IMR-90 (cell line): ENCODE measurements around the gene ELOVL2. TPM values are rescaled to one million over a fixed set of nuclear protein-coding genes. Genes with fewer than 3 reads are reported as not detected.

Experiments
- ATAC-seq: fragments of 200-7000 bp; cut with Tn5 transposase; 2 replicates; pipeline ENCODE4 v1.9.1; 2020; ENCODE audit warnings: low read depth, mild to moderate bottlenecking, moderate library complexity
- BruUV-seq: library from RNA; stranded (reverse); fragments of 400-500 nt; replicated peaks from 2 replicates; lab custom pipeline; 2021; lab: Mats Ljungman, UMichigan
- CTCF ChIA-PET: fragments of 300-600 bp; formaldehyde crosslinking; extraction: SDS; loops from one replicate; lab custom pipeline; 2021; ENCODE audit warnings: antibody characterized with exemption; lab: Yijun Ruan, JAX
- POLR2A ChIA-PET: fragments of 300-600 bp; sonication (Branson Sonifier 250); formaldehyde crosslinking; loops from one replicate; lab custom pipeline; 2022; ENCODE audit warnings: antibody characterized with exemption; ENCODE audit not compliant: unreplicated experiment; lab: Charles Lee
- DNase-seq: peaks from one replicate; pipeline ENCODE4 v3.0.0; 2013
- H2AFZ ChIP-seq: replicated peaks from 2 replicates; pipeline ENCODE3; 2013; ENCODE audit warnings: low read length, mild to moderate bottlenecking; ENCODE audit not compliant: poor library complexity
- H2AK5ac ChIP-seq: 2 replicates; pipeline ENCODE4 v1.6.1; 2013; ENCODE audit warnings: low read depth, low read length, inconsistent platforms
- H2AK9ac ChIP-seq: replicated peaks from 2 replicates; pipeline ENCODE3; 2013; ENCODE audit warnings: mild to moderate bottlenecking, low read depth, low read length, moderate library complexity; ENCODE audit not compliant: poor library complexity
- H2BK120ac ChIP-seq: 2 replicates; pipeline ENCODE4 v1.6.1; 2013; ENCODE audit warnings: low read depth, low read length, inconsistent platforms
- H2BK15ac ChIP-seq: 3 replicates; pipeline ENCODE4 v1.6.1; 2013; ENCODE audit warnings: low read depth, low read length, inconsistent platforms
- H2BK20ac ChIP-seq: 2 replicates; pipeline ENCODE4 v1.6.1; 2013; ENCODE audit warnings: low read depth, mild to moderate bottlenecking, inconsistent platforms, low read length, moderate library complexity
- H2BK5ac ChIP-seq: 2 replicates; pipeline ENCODE4 v1.6.1; 2013; ENCODE audit warnings: mild to moderate bottlenecking, low read depth, low read length, inconsistent platforms; ENCODE audit not compliant: poor library complexity, severe bottlenecking
- H3K14ac ChIP-seq: replicated peaks from 2 replicates; pipeline ENCODE4 v1.6.1; 2013; ENCODE audit warnings: low read depth, low read length, inconsistent platforms
- H3K18ac ChIP-seq: 2 replicates; pipeline ENCODE4 v1.6.1; 2013; ENCODE audit warnings: low read depth, low read length, control low read depth
- H3K23ac ChIP-seq: 2 replicates; pipeline ENCODE4 v1.6.1; 2013; ENCODE audit warnings: low read depth, low read length, inconsistent platforms
- H3K27ac ChIP-seq: 2 replicates; pipeline ENCODE4 v1.5.1; 2013; ENCODE audit warnings: mild to moderate bottlenecking, control low read depth, low read length; ENCODE audit not compliant: insufficient read depth
- H3K27me3 ChIP-seq: 2 replicates; pipeline ENCODE4 v1.6.1; 2013; ENCODE audit warnings: low read length; ENCODE audit not compliant: control insufficient read depth, insufficient read depth
- H3K36me3 ChIP-seq: 2 replicates; pipeline ENCODE4 v1.6.1; 2013; ENCODE audit warnings: low read length, mixed read lengths; ENCODE audit not compliant: control insufficient read depth, insufficient read depth
- H3K4ac ChIP-seq: 2 replicates; pipeline ENCODE4 v1.6.1; 2013; ENCODE audit warnings: low read depth, low read length, inconsistent platforms
- H3K4me1 ChIP-seq: 2 replicates; pipeline ENCODE4 v1.6.1; 2013; ENCODE audit warnings: low read length, mixed read lengths; ENCODE audit not compliant: control insufficient read depth, insufficient read depth
- H3K4me2 ChIP-seq: 2 replicates; pipeline ENCODE4 v1.6.1; 2013; ENCODE audit warnings: low read depth, mild to moderate bottlenecking, control low read depth, low read length, moderate library complexity
- H3K4me3 ChIP-seq: 2 replicates; pipeline ENCODE4 v1.5.1; 2013; ENCODE audit warnings: low read depth, mild to moderate bottlenecking, control low read depth, low read length, moderate library complexity; ENCODE audit not compliant: insufficient read depth
- H3K56ac ChIP-seq: 2 replicates; pipeline ENCODE4 v1.6.1; 2013; ENCODE audit warnings: low read length, inconsistent platforms; ENCODE audit not compliant: insufficient read depth; ENCODE audit errors: extremely low read depth
- H3K79me1 ChIP-seq, 2 experiments: 2 replicates each; pipeline ENCODE4 v1.6.1; 2013; ENCODE audit warnings: low read length in 2 of 2, inconsistent platforms in 1 of 2, low read depth in 1 of 2
- H3K9ac ChIP-seq: 2 replicates; pipeline ENCODE4 v1.6.1; 2013; ENCODE audit warnings: low read depth, low read length, control low read depth
- H3K9me1 ChIP-seq: 2 replicates; pipeline ENCODE4 v1.6.1; 2013; ENCODE audit warnings: low read length, inconsistent platforms; ENCODE audit not compliant: insufficient read depth
- H3K9me3 ChIP-seq: 2 replicates; pipeline ENCODE4 v1.6.1; 2013; ENCODE audit warnings: low read length; ENCODE audit not compliant: control insufficient read depth, insufficient read depth
- H4K20me1 ChIP-seq: 2 replicates; pipeline ENCODE4 v1.6.1; 2013; ENCODE audit warnings: low read length, inconsistent platforms; ENCODE audit not compliant: insufficient read depth
- H4K5ac ChIP-seq: 2 replicates; pipeline ENCODE4 v1.6.1; 2013; ENCODE audit warnings: mild to moderate bottlenecking, low read depth, low read length, control low read depth
- H4K8ac ChIP-seq, 2 experiments: 2 replicates each; pipeline ENCODE4 v1.6.1; 2013; ENCODE audit warnings: low read depth in 2 of 2, low read length in 2 of 2, control low read depth in 1 of 2, inconsistent platforms in 1 of 2
- H4K91ac ChIP-seq: 2 replicates; pipeline ENCODE4 v1.6.1; 2013; ENCODE audit warnings: low read depth, low read length, inconsistent platforms; ENCODE audit not compliant: insufficient read depth
- BHLHE40 ChIP-seq: fragments of 150-350 bp; IDR thresholded peaks from 2 replicates; pipeline ENCODE4 v1.6.1; 2016; ENCODE audit warnings: mild to moderate bottlenecking, low read depth, low read length
- CEBPB ChIP-seq: IDR thresholded peaks from 2 replicates; pipeline ENCODE4 v1.6.1; 2012; ENCODE audit warnings: low read depth, low read length, improper control_type of control experiment
- CHD1 ChIP-seq: IDR thresholded peaks from 2 replicates; pipeline ENCODE4 v1.6.1; 2012; ENCODE audit warnings: low read depth, low read length, improper control_type of control experiment
- FOS ChIP-seq: fragments of 150-350 bp; IDR thresholded peaks from 2 replicates; pipeline ENCODE4 v1.6.1; 2016; ENCODE audit warnings: low read depth, low read length
- MAFK ChIP-seq: IDR thresholded peaks from 2 replicates; pipeline ENCODE4 v1.6.1; 2012; ENCODE audit warnings: low read depth, low read length, improper control_type of control experiment
- MAZ ChIP-seq: IDR thresholded peaks from 2 replicates; pipeline ENCODE4 v1.6.1; 2012; ENCODE audit warnings: low read depth, mild to moderate bottlenecking, low read length, improper control_type of control experiment, moderate library complexity, borderline replicate concordance
- MXI1 ChIP-seq: IDR thresholded peaks from 2 replicates; pipeline ENCODE4 v1.6.1; 2012; ENCODE audit warnings: low read depth, mild to moderate bottlenecking, low read length, moderate library complexity, borderline replicate concordance
- NFE2L2 ChIP-seq: fragments of 150-350 bp; IDR thresholded peaks from 2 replicates; pipeline ENCODE4 v1.6.1; 2016; ENCODE audit warnings: low read depth, mild to moderate bottlenecking, low read length
- POLR2A ChIP-seq: IDR thresholded peaks from 2 replicates; pipeline ENCODE4 v1.6.1; 2012; ENCODE audit warnings: mild to moderate bottlenecking, low read depth, low read length
- RAD21 ChIP-seq: IDR thresholded peaks from 2 replicates; pipeline ENCODE4 v1.6.1; 2012; ENCODE audit warnings: low read length, improper control_type of control experiment
- RCOR1 ChIP-seq: IDR thresholded peaks from 2 replicates; pipeline ENCODE4 v1.6.1; 2012; ENCODE audit warnings: mild to moderate bottlenecking, low read length, improper control_type of control experiment; ENCODE audit not compliant: insufficient replicate concordance
- RFX5 ChIP-seq: IDR thresholded peaks from 2 replicates; pipeline ENCODE4 v1.8.0; 2012; ENCODE audit warnings: low read depth, mild to moderate bottlenecking, low read length, moderate library complexity
- SMC3 ChIP-seq: fragments of 150-350 bp; IDR thresholded peaks from 2 replicates; pipeline ENCODE4 v1.6.1; 2016; ENCODE audit warnings: low read depth, mild to moderate bottlenecking, antibody characterized with exemption, low read length, moderate library complexity
- WGBS, 2 experiments: methylation state at CpG; one replicate each; pipeline versions ENCODE4 v1.1.5 to v1.1.7; 2013; ENCODE audit warnings: missing lambda C conversion rate in 2 of 2; ENCODE audit not compliant: insufficient read length in 1 of 2; ENCODE audit errors: extremely low coverage in 2 of 2; 5-methylcytosine and 5-hydroxymethylcytosine counted together
- dilution Hi-C: fragments of 300-500 bp; cut with HindIII; formaldehyde crosslinking; loops from one replicate; pipeline ENCODE4 v1.14.3; 2018; ENCODE audit warnings: low sequenced_read_pairs; ENCODE audit not compliant: unreplicated experiment
- in situ Hi-C: fragments of 300-500 bp; cut with MboI; formaldehyde crosslinking; loops from 3 replicates; pipeline ENCODE4 v1.14.3; 2019; ENCODE audit warnings: low sequenced_read_pairs, inconsistent platforms, mixed read lengths
- intact Hi-C: fragments of 100-400 bp; cut with micrococcal nuclease; formaldehyde crosslinking; loops from 2 replicates; pipeline ENCODE4 v1.10.0; 2022
- polyA plus RNA-seq, 3 experiments: library from polyadenylated mRNA; depleted of rRNA; stranded (reverse); fragments of >200 nt; gene quantifications; 2 replicates each; pipeline ENCODE4 v1.2.3, GENCODE V29; 2012; ENCODE audit warnings: low replicate concordance in 1 of 3
- total RNA-seq: library from RNA; depleted of rRNA; stranded (reverse); fragments of >200 nt; gene quantifications from 2 replicates; pipeline ENCODE4 v1.2.3, GENCODE V29; 2012
- TF ChIP-seq, protein P1 (sequence below): conservative IDR thresholded peaks from 2 replicates; pipeline ENCODE4 v1.5.1; 2012; ENCODE audit warnings: mild to moderate bottlenecking, low read depth, low read length, improper control_type of control experiment
- TF ChIP-seq, protein P2 (sequence below): fragments of 150-350 bp; IDR thresholded peaks from 2 replicates; pipeline ENCODE4 v1.6.1; 2017; ENCODE audit warnings: mild to moderate bottlenecking, antibody characterized with exemption, low read length, low read depth
- TF ChIP-seq, protein P3 (sequence below): fragments of 150-350 bp; IDR thresholded peaks from 2 replicates; pipeline ENCODE4 v1.6.1; 2016; ENCODE audit warnings: low read depth, mild to moderate bottlenecking, low read length, moderate library complexity, borderline replicate concordance

Gene ELOVL2
- total and polyA plus RNA-seq, 2 of the 4 experiments (the other 2 are of a cell fraction), result 6.3 to 7.9 TPM

DNA sequence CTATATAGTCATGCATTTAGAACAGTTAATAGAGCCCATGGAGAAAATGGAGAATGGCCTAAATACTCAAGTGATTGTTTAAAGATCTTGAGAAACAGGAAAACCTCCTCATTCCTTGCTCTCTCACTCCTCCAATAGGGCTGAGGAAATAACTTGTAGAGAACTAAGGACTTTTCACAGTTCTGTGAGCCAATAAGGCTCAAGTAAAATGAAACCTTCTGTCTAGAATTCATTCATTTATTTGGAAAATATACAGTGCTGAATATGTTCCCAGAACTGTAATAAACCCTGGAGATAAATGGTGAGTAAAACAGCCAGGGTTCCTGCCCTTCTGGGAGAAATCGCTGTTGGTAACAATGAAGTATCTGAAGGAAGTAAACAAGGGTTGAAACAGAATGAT lies 35.3 kb downstream of the ELOVL2 start:
- DNase-seq (peak; percentile 84), ATAC-seq (peak; percentile 76)
- no CpG with 5 or more reads among the region's 1 CpG for WGBS, 2 experiments
- TF ChIP-seq, protein P1, sequence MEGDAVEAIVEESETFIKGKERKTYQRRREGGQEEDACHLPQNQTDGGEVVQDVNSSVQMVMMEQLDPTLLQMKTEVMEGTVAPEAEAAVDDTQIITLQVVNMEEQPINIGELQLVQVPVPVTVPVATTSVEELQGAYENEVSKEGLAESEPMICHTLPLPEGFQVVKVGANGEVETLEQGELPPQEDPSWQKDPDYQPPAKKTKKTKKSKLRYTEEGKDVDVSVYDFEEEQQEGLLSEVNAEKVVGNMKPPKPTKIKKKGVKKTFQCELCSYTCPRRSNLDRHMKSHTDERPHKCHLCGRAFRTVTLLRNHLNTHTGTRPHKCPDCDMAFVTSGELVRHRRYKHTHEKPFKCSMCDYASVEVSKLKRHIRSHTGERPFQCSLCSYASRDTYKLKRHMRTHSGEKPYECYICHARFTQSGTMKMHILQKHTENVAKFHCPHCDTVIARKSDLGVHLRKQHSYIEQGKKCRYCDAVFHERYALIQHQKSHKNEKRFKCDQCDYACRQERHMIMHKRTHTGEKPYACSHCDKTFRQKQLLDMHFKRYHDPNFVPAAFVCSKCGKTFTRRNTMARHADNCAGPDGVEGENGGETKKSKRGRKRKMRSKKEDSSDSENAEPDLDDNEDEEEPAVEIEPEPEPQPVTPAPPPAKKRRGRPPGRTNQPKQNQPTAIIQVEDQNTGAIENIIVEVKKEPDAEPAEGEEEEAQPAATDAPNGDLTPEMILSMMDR, result no peak
- TF ChIP-seq RFX5 (no peak), MAZ (no peak), BHLHE40 (no peak), MXI1 (no peak), FOS (no peak), CEBPB (no peak), NFE2L2 (no peak), POLR2A (no peak), RCOR1 (no peak), SMC3 (no peak), CHD1 (no peak), RAD21 (no peak), MAFK (no peak)
- TF ChIP-seq, protein P2, sequence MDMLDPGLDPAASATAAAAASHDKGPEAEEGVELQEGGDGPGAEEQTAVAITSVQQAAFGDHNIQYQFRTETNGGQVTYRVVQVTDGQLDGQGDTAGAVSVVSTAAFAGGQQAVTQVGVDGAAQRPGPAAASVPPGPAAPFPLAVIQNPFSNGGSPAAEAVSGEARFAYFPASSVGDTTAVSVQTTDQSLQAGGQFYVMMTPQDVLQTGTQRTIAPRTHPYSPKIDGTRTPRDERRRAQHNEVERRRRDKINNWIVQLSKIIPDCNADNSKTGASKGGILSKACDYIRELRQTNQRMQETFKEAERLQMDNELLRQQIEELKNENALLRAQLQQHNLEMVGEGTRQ, result no peak
- TF ChIP-seq, protein P3, sequence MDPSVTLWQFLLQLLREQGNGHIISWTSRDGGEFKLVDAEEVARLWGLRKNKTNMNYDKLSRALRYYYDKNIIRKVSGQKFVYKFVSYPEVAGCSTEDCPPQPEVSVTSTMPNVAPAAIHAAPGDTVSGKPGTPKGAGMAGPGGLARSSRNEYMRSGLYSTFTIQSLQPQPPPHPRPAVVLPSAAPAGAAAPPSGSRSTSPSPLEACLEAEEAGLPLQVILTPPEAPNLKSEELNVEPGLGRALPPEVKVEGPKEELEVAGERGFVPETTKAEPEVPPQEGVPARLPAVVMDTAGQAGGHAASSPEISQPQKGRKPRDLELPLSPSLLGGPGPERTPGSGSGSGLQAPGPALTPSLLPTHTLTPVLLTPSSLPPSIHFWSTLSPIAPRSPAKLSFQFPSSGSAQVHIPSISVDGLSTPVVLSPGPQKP, result no peak
- no peaks in the 10 kb centered on the region for H3K79me1 ChIP-seq
- H4K91ac ChIP-seq, result no peak overlapping the region
- H3K9ac ChIP-seq, result no peak overlapping the region
- H3K4me2 ChIP-seq, result peak overlapping the region; percentile 52
- H4K5ac ChIP-seq, result no peak overlapping the region
- dilution Hi-C loops (no loop called here), in situ Hi-C loops (no loop called here), intact Hi-C loops (loop anchor here (5.0 kb wide), 1 partner anchor 33 kb away; the partner anchor contains the start of gene ELOVL2)
- peak overlapping the region in 1 of 2 experiments; percentile 57; a peak in 1 of 4 replicates for H4K8ac ChIP-seq
- H2AFZ ChIP-seq, result no peak overlapping the region
- H3K23ac ChIP-seq, result no peak overlapping the region
- H2BK120ac ChIP-seq, result no peak overlapping the region
- no TSS peak for BruUV-seq
- peak overlapping the region; percentile 18; the same call in 1 of the 2 replicates for H3K4ac ChIP-seq
- ChIA-PET POLR2A (no interaction called here), CTCF (interaction anchor here (0.5 to 1.3 kb wide), 3 partner anchors 19 to 392 kb away, joined by 3 read pairs; no protein-coding TSS in a partner anchor)
- H2BK5ac ChIP-seq, result peak overlapping the region; percentile 41
- peaks cover 13% of the 10 kb centered on the region for H3K9me1 ChIP-seq
- H4K20me1 ChIP-seq, result no peaks in the 10 kb centered on the region
- no peak overlapping the region for H2AK9ac ChIP-seq
- no peak overlapping the region for H3K56ac ChIP-seq
- 0 out of 2 replicates have a peak overlapping the region, but pooled peaks have one; percentile 20 for H2AK5ac ChIP-seq
- no peaks in the 10 kb centered on the region for H3K9me3 ChIP-seq
- no peaks in the 10 kb centered on the region for H3K27me3 ChIP-seq
- H3K27ac ChIP-seq, result peak overlapping the region; percentile 54; the same call in 1 of the 2 replicates
- no peak overlapping the region for H3K14ac ChIP-seq
- no peaks in the 10 kb centered on the region for H3K36me3 ChIP-seq
- no peak overlapping the region for H3K4me3 ChIP-seq
- peaks cover 24% of the 10 kb centered on the region for H3K4me1 ChIP-seq
- H3K18ac ChIP-seq, result 0 out of 2 replicates have a peak overlapping the region, but pooled peaks have one; percentile 5
- peak overlapping the region; percentile 30; the same call in 1 of the 2 replicates for H2BK20ac ChIP-seq
- H2BK15ac ChIP-seq, result no peak overlapping the region
